H1 (cell line): ENCODE measurements around the gene CRTC3. TPM values are rescaled to one million over a fixed set of nuclear protein-coding genes. Genes with fewer than 3 reads are reported as not detected.

Source experiments
- CTCF ChIA-PET: fragments of 300-600 bp; sonication (Branson Sonifier 250); formaldehyde crosslinking; loops from one replicate; lab custom pipeline; 2021; ENCODE audit not compliant: partially characterized antibody; lab: Charles Lee
- POLR2A ChIA-PET: fragments of 300-600 bp; sonication (Branson Sonifier 250); formaldehyde crosslinking; loops from one replicate; lab custom pipeline; 2021; ENCODE audit warnings: inconsistent platforms; ENCODE audit not compliant: partially characterized antibody; lab: Charles Lee
- DNase-seq, 2 experiments: peaks; one replicate each; pipeline versions ENCODE4 v3.0.0 to v3.0.0-alpha.2; 2010 to 2022; ENCODE audit warnings: low spot score in 2 of 2, low read depth in 1 of 2, mixed read lengths in 1 of 2
- FAIRE-seq: peaks from 2 replicates; lab custom pipeline; 2011; peaks lifted over from hg19 to GRCh38; lab: Jason Lieb, UNC
- H2AFZ ChIP-seq: 2 replicates; pipeline ENCODE4 v1.8.1; 2012; ENCODE audit warnings: low read length, inconsistent platforms
- H2AK5ac ChIP-seq: 2 replicates; pipeline ENCODE4 v1.6.1; 2013; ENCODE audit warnings: low read depth, low read length
- H2BK120ac ChIP-seq: replicated peaks from 2 replicates; pipeline ENCODE3; 2013; ENCODE audit warnings: low read depth, low read length, inconsistent platforms
- H2BK12ac ChIP-seq: 2 replicates; pipeline ENCODE4 v1.6.1; 2013; ENCODE audit warnings: low read depth, low read length
- H2BK15ac ChIP-seq: 2 replicates; pipeline ENCODE4 v1.6.1; 2013; ENCODE audit warnings: low read length
- H2BK20ac ChIP-seq: 2 replicates; pipeline ENCODE4 v1.6.1; 2013; ENCODE audit warnings: low read length
- H2BK5ac ChIP-seq: 2 replicates; pipeline ENCODE4 v1.6.1; 2013; ENCODE audit warnings: low read depth, low read length
- H3K14ac ChIP-seq: 2 replicates; pipeline ENCODE4 v1.6.1; 2013; ENCODE audit warnings: inconsistent platforms; ENCODE audit not compliant: insufficient read length
- H3K18ac ChIP-seq: 2 replicates; pipeline ENCODE4 v1.6.1; 2013; ENCODE audit warnings: low read length; ENCODE audit errors: extremely low read depth
- H3K23ac ChIP-seq: 2 replicates; pipeline ENCODE4 v1.6.1; 2013; ENCODE audit warnings: inconsistent platforms; ENCODE audit not compliant: insufficient read length
- H3K23me2 ChIP-seq: 2 replicates; pipeline ENCODE4 v1.6.1; 2013; ENCODE audit warnings: low read depth, low read length
- H3K27ac ChIP-seq: 2 replicates; pipeline ENCODE4 v1.6.1; 2011; ENCODE audit warnings: low read depth, low read length, inconsistent platforms
- H3K27me3 ChIP-seq, 4 experiments: replicated peaks in 1 of 4; 1 replicate in 1 of 4; 2 replicates in 3 of 4; pipeline versions ENCODE4 v1.6.1 to v1.8.1; 2011 to 2013; ENCODE audit warnings: low read length in 3 of 4, mild to moderate bottlenecking in 3 of 4, inconsistent platforms in 2 of 4, mixed read lengths in 2 of 4, moderate library complexity in 1 of 4; ENCODE audit not compliant: control insufficient read depth in 3 of 4, insufficient read depth in 3 of 4; ENCODE audit errors: extremely low read depth in 1 of 4
- H3K36me3 ChIP-seq, 4 experiments: 2 replicates each; pipeline versions ENCODE4 v1.6.1 to v1.8.1; 2011 to 2013; ENCODE audit warnings: mild to moderate bottlenecking in 4 of 4, low read length in 3 of 4, moderate library complexity in 2 of 4, control low read depth in 1 of 4, inconsistent platforms in 1 of 4; ENCODE audit not compliant: insufficient read depth in 4 of 4, control insufficient read depth in 2 of 4
- H3K4ac ChIP-seq: replicated peaks from 2 replicates; pipeline ENCODE3; 2013; ENCODE audit warnings: low read length, low read depth, mixed read lengths, inconsistent platforms; ENCODE audit not compliant: insufficient read length
- H3K4me1 ChIP-seq, 4 experiments: replicated peaks in 1 of 4; 1 replicate in 1 of 4; 2 replicates in 3 of 4; pipeline versions ENCODE4 v1.6.1 to v1.8.1; 2011 to 2013; ENCODE audit warnings: low read length in 3 of 4, inconsistent platforms in 2 of 4, mixed read lengths in 1 of 4; ENCODE audit not compliant: insufficient read depth in 4 of 4, control insufficient read depth in 3 of 4
- H3K4me2 ChIP-seq, 2 experiments: 2 replicates each; pipeline versions ENCODE4 v1.6.1 to v1.8.1; 2011 to 2013; ENCODE audit warnings: low read depth in 2 of 2, low read length in 2 of 2, control low read depth in 1 of 2, inconsistent platforms in 1 of 2, mild to moderate bottlenecking in 1 of 2; ENCODE audit not compliant: insufficient read depth in 1 of 2
- H3K4me3 ChIP-seq, 4 experiments: fragments of 200-600, 300-600 bp in 1 of 4; sonication (generic), shearing (Covaris generic), sonication (Bioruptor Twin) in 1 of 4; 2 replicates each; pipeline versions ENCODE4 v1.5.1 to v1.8.1; 2011 to 2016; ENCODE audit warnings: low read length in 4 of 4, low read depth in 3 of 4, control low read depth in 2 of 4, inconsistent platforms in 2 of 4, mild to moderate bottlenecking in 2 of 4, mixed read lengths in 1 of 4, moderate library complexity in 1 of 4; ENCODE audit not compliant: insufficient read depth in 2 of 4; ENCODE audit errors: extremely low read depth in 1 of 4
- H3K56ac ChIP-seq: replicated peaks from 2 replicates; pipeline ENCODE3; 2013; ENCODE audit warnings: low read depth, mild to moderate bottlenecking, mixed read lengths, low read length, inconsistent platforms; ENCODE audit not compliant: insufficient read length
- H3K79me1 ChIP-seq: 2 replicates; pipeline ENCODE4 v1.6.1; 2013; ENCODE audit warnings: low read depth, low read length, control low read depth
- H3K79me2 ChIP-seq, 2 experiments: 2 replicates each; pipeline versions ENCODE4 v1.6.1 to v1.8.1; 2012 to 2013; ENCODE audit warnings: low read length in 2 of 2, mild to moderate bottlenecking in 2 of 2, inconsistent platforms in 1 of 2; ENCODE audit not compliant: insufficient read depth in 2 of 2, control insufficient read depth in 1 of 2
- H3K9ac ChIP-seq, 4 experiments: replicated peaks in 1 of 4; 1 replicate in 1 of 4; 2 replicates in 3 of 4; pipeline versions ENCODE4 v1.6.1 to v1.8.1; 2011 to 2013; ENCODE audit warnings: low read depth in 3 of 4, low read length in 3 of 4, control low read depth in 2 of 4, mild to moderate bottlenecking in 2 of 4, moderate library complexity in 2 of 4, inconsistent platforms in 1 of 4; ENCODE audit errors: extremely low read depth in 1 of 4
- H3K9me3 ChIP-seq, 2 experiments: 2 replicates each; pipeline versions ENCODE4 v1.6.1 to v1.8.1; 2012 to 2013; ENCODE audit warnings: mild to moderate bottlenecking in 2 of 2, moderate library complexity in 2 of 2, control low read depth in 1 of 2, inconsistent platforms in 1 of 2, low read depth in 1 of 2, low read length in 1 of 2, mixed read lengths in 1 of 2; ENCODE audit not compliant: insufficient read depth in 2 of 2
- H4K20me1 ChIP-seq, 2 experiments: replicated peaks in 1 of 2; 2 replicates each; pipeline versions ENCODE3 to v1.8.1; 2011 to 2013; ENCODE audit warnings: inconsistent platforms in 2 of 2, low read length in 2 of 2, mild to moderate bottlenecking in 1 of 2; ENCODE audit not compliant: insufficient read depth in 2 of 2, control insufficient read depth in 1 of 2
- H4K5ac ChIP-seq: 2 replicates; pipeline ENCODE4 v1.6.1; 2013; ENCODE audit warnings: low read length, low read depth, mixed read lengths, inconsistent platforms; ENCODE audit not compliant: insufficient read length
- H4K8ac ChIP-seq: 2 replicates; pipeline ENCODE4 v1.8.0; 2013; ENCODE audit warnings: mild to moderate bottlenecking, moderate library complexity, low read length, inconsistent platforms; ENCODE audit not compliant: insufficient read depth; ENCODE audit errors: extremely low read depth
- H4K91ac ChIP-seq: replicated peaks from 2 replicates; pipeline ENCODE3; 2013; ENCODE audit warnings: low read length, mixed read lengths, inconsistent platforms; ENCODE audit not compliant: insufficient read length
- ATF3 ChIP-seq: IDR thresholded peaks from 2 replicates; pipeline ENCODE4 v1.6.1; 2011; ENCODE audit warnings: low read depth, mild to moderate bottlenecking, low read length; ENCODE audit not compliant: insufficient read depth
- BACH1 ChIP-seq: IDR thresholded peaks from 2 replicates; pipeline ENCODE4 v1.6.1; 2012; ENCODE audit warnings: low read length, improper control_type of control experiment
- BCL11A ChIP-seq, 2 experiments: IDR thresholded peaks; one replicate each; pipeline ENCODE4 v1.6.1; 2011; ENCODE audit warnings: low read depth in 2 of 2, low read length in 2 of 2, mild to moderate bottlenecking in 2 of 2
- BRCA1 ChIP-seq: IDR thresholded peaks from 2 replicates; pipeline ENCODE4 v1.6.1; 2012; ENCODE audit warnings: low read depth, low read length, improper control_type of control experiment
- CBX5 ChIP-seq: fragments of 300-800, 300-1000 bp; sonication (generic); IDR thresholded peaks from 2 replicates; pipeline ENCODE4 v1.7.1; 2016; ENCODE audit warnings: antibody characterized with exemption, low read length, low read depth
- CTBP2 ChIP-seq: IDR thresholded peaks from 2 replicates; pipeline ENCODE4 v1.7.0; 2011; ENCODE audit warnings: borderline replicate concordance, mild to moderate bottlenecking, moderate library complexity, mixed read lengths, low read length; ENCODE audit not compliant: insufficient read depth, insufficient read length
- CTCF ChIP-seq, 3 experiments: IDR thresholded peaks; 1 replicate in 2 of 3; 2 replicates in 1 of 3; pipeline versions ENCODE4 v1.5.1 to v1.6.1; 2011; ENCODE audit warnings: low read length in 3 of 3, mild to moderate bottlenecking in 3 of 3, inconsistent platforms in 2 of 3, low read depth in 1 of 3, moderate library complexity in 1 of 3; ENCODE audit not compliant: insufficient read depth in 1 of 3; ENCODE audit errors: control extremely low read depth in 1 of 3
- JUN ChIP-seq: IDR thresholded peaks from 2 replicates; pipeline ENCODE4 v1.6.1; 2011; ENCODE audit warnings: low read depth, mild to moderate bottlenecking, improper control_type of control experiment, low read length
- MAFK ChIP-seq: IDR thresholded peaks from 2 replicates; pipeline ENCODE4 v1.6.1; 2012; ENCODE audit warnings: low read depth, mild to moderate bottlenecking, improper control_type of control experiment, low read length
- RNF2 ChIP-seq: fragments of 200-900, 300-1000 bp; sonication (generic); IDR thresholded peaks from 2 replicates; pipeline ENCODE4 v1.7.1; 2016; ENCODE audit warnings: borderline replicate concordance, low read depth, mild to moderate bottlenecking, antibody characterized with exemption, low read length; ENCODE audit not compliant: poor library complexity, severe bottlenecking; ENCODE audit errors: missing control alignments
- SIX5 ChIP-seq: IDR thresholded peaks from 2 replicates; pipeline ENCODE4 v1.6.1; 2011; ENCODE audit warnings: mild to moderate bottlenecking, low read depth, low read length
- WGBS, 2 experiments: shearing (Covaris generic) in 1 of 2; methylation state at CpG; one replicate each; pipeline versions ENCODE4 v1.1.6 to v1.1.7; 2013 to 2015; ENCODE audit warnings: low lambda C conversion rate in 2 of 2, mixed read lengths in 2 of 2, inconsistent platforms in 1 of 2, low coverage in 1 of 2, missing lambda C conversion rate in 1 of 2; ENCODE audit not compliant: insufficient replicate concordance in 2 of 2, insufficient coverage in 1 of 2, insufficient read length in 1 of 2; ENCODE audit errors: extremely low coverage in 1 of 2, missing lambda C conversion rate in 1 of 2; 5-methylcytosine and 5-hydroxymethylcytosine counted together
- polyA plus RNA-seq, 7 experiments: library from polyadenylated mRNA; depleted of rRNA in 3 of 7; stranded (reverse) in 5 of 7; unstranded in 2 of 7; fragments of >200 nt in 5 of 7; fragments of 200-250 nt in 2 of 7; gene quantifications; 1 replicate in 5 of 7; 2 replicates in 1 of 7; 4 replicates in 1 of 7; pipeline versions ENCODE4 v1.2.1 to v1.2.3, GENCODE V29; 2011 to 2013; ENCODE audit warnings: missing spikeins in 2 of 7, mixed read lengths in 2 of 7
- total RNA-seq: library from RNA; stranded (reverse); fragmentation: NEBNext Ultra II Directional; extraction: Animal tissue kit (Norgen Biotek cat#: 25700); gene quantifications from 2 replicates; pipeline ENCODE4 v1.2.1, GENCODE V29; 2021

Gene CRTC3
- total and polyA plus RNA-seq, 2 of the 8 experiments (the other 6 are each of a cell fraction or from before 2014, with no cell fraction given) = 5.0 to 5.3 TPM

GRCh38 chr15:90513448-90513847, 16.3 kb upstream of the CRTC3 start:
- H3K27ac ChIP-seq = no peak overlapping the region
- no peak overlapping the region for H2BK12ac ChIP-seq
- H2BK20ac ChIP-seq = no peak overlapping the region
- H4K91ac ChIP-seq = no peak overlapping the region
- no peaks in the 10 kb centered on the region for H3K4me1 ChIP-seq
- FAIRE-seq (no peak), DNase-seq (no peak)
- H3K4me3 ChIP-seq = no peak overlapping the region
- H3K4ac ChIP-seq = no peak overlapping the region
- H3K4me2 ChIP-seq = no peak overlapping the region
- H3K14ac ChIP-seq = no peak overlapping the region
- H3K79me1 ChIP-seq = no peaks in the 10 kb centered on the region
- CTCF ChIA-PET = interaction anchor here (1.3 to 3.0 kb wide), 2 partner anchors 9 to 193 kb away, joined by 3 to 14 read pairs; no protein-coding TSS in a partner anchor
- no peak overlapping the region for H4K8ac ChIP-seq
- H2AK5ac ChIP-seq = no peak overlapping the region
- H3K9me3 ChIP-seq = no peaks in the 10 kb centered on the region
- no peaks in the 10 kb centered on the region for H3K36me3 ChIP-seq
- no peaks in the 10 kb centered on the region for H3K27me3 ChIP-seq
- H2BK120ac ChIP-seq = no peak overlapping the region
- POLR2A ChIA-PET = interaction anchor here (0.6 kb wide), 1 partner anchor 760 kb away, joined by 4 read pairs; no protein-coding TSS in a partner anchor
- no peaks in the 10 kb centered on the region for H3K79me2 ChIP-seq
- H2BK15ac ChIP-seq = no peak overlapping the region
- no peak overlapping the region for H4K5ac ChIP-seq
- H2AFZ ChIP-seq = no peak overlapping the region
- no peak overlapping the region for H3K23ac ChIP-seq
- no peak overlapping the region for H2BK5ac ChIP-seq
- no peak overlapping the region for H3K9ac ChIP-seq
- no peak overlapping the region for H3K18ac ChIP-seq
- no peaks in the 10 kb centered on the region for H4K20me1 ChIP-seq
- WGBS, 2 experiments = 92% methylated on average over 2 of the region's 2 CpGs; no CpG with 5 or more reads in 1 of the 2 experiments
- no peaks in the 10 kb centered on the region for H3K23me2 ChIP-seq
- H3K56ac ChIP-seq = no peak overlapping the region
- TF ChIP-seq SIX5 (no peak), BACH1 (no peak), ATF3 (no peak), BRCA1 (no peak), CTBP2 (no peak), CBX5 (no peak), MAFK (no peak), JUN (no peak), CTCF (IDR thresholded peaks at IDR 0.05; ENCODE audit: control extremely low read depth in 1 of 3, insufficient read depth in 1 of 3, low read depth in 1 of 3, low read length in 3 of 3) (no peak), BCL11A (IDR thresholded peaks at IDR 0.05; ENCODE audit: low read depth in 2 of 2, low read length in 2 of 2) (no peak), RNF2 (no peak)
